Measurements from ENCODE around the gene NGLY1. TPM values are rescaled to one million over a fixed set of nuclear protein-coding genes. Genes with fewer than 3 reads are reported as not detected.

Gene NGLY1
- total RNA-seq, 1 donor from 2014 or later: 40.0 TPM

DNA sequence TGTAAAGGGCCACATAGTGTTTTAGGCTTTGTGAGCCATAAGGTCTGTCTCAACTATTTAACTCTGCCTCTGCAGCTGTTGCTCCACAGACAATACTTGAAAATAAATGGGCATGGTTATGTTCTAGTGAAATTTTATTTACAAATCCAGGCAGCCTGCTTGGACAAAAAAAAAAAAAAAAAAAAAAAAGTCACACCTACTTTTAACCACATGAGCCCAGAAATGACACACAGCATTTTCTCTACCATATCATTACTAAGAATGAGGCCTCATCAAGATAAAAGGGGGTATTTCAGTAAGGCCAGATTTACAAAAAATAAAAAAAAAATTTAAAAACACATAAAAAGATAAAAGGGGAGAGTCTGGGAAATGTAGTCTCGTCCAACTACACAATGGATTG, 1.7 kb upstream of the NGLY1 start:
- no peak for DNase-seq (ENCODE audit: low spot score)

DNA sequence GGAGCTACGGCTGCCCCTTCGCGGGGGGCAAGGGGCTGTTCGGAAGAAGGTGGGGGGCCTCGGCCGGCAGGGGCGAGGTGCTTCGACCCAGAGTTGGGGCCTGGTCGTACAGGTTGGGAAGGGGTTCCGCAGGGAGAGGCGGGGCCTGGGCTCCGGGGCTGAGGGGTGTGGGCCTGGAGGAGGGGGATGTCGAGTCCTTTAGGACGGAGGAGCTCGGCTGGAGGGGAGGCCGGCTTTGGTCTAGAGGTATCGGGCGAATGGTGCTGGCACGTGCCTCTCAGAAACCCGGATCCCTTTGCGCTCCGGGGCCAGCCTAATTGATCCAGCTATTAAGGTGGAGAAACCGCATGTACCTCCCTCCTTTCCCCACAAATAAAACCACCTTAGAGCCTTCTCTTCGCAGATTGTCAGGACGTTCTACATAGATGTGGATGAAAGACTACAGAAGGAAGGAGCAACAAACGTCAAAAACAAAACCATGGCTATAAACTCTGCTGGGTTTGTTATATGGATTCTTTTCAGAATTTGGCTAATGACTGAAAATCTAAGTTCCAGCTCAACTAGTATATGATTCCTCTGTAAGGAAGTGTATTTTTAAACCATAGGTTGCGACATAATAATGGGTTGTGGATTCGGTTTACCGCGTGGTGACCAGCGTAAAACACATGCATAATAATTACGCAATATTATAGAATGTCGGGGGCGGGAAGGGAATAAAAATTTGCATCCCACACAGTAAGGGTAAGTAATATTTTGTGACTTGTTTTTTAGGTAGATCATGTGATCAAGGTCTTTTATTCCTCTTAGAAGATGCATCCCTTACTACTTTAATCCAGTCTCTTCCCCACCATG, 644 bp upstream of the NGLY1 start:
- peak; percentile 59 for DNase-seq (ENCODE audit: low spot score)

GRCh38 chr3:25782636-25782937, 656 bp downstream of the NGLY1 start:
- DNase-seq (ENCODE audit: low spot score): no peak

GRCh38 chr3:25781758-25782594, 1.3 kb downstream of the NGLY1 start:
- no peak for DNase-seq (ENCODE audit: low spot score)

DNA sequence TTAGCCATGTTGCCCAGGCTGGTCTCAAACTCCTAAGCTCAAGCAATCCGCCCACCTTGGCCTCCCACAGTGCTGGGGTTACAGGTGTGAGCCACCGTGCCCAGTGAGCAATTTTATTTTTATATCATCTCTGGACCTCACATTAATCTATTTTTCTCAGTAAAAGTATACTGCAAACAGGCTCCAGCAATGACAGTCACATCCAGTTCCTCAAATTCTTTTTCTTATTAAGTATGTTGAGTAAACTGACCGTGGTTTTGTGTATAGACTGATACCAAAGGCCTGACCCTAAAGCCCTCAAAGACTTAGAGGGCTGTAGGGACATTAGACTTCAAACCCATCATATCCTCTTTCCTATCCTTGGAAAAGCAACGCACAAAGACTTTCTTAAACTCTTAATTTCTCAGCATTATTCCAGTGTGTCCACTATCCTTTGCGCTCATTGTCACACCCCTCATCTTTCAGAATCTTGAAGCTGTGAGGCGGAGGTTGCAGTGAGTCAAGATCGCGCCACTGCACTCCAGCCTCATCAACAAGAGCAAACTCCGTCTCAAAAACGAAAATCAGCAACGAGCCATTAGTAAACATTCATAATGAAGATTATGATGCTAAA, 2.0 kb downstream of the NGLY1 start:
- no peak for DNase-seq (ENCODE audit: low spot score)

GRCh38 chr3:25780618-25781017, 2.6 kb downstream of the NGLY1 start:
- DNase-seq (ENCODE audit: low spot score): no peak

GRCh38 chr3:25775936-25776335, 7.3 kb downstream of the NGLY1 start:
- DNase-seq (ENCODE audit: low spot score): no peak

DNA sequence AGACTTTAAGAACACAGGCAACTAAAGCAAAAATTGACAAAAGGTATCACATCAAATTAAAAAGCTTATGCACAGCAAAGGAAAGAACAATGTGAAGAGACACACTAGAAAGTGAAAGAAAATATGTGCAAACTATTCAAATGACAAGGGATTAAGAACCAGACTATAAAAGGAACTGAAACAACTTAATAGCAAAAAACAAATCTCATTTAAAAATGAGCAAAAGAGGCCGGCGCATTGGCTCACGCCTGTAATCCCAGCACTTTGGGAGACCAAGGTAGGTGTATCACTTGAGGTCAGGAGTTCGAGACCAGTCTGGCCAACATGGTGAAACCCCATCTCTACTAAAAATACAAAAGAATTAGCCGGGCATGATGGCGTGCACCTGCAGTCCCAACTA, 14.4 kb downstream of the NGLY1 start:
- no peak for DNase-seq (ENCODE audit: low spot score)

DNA sequence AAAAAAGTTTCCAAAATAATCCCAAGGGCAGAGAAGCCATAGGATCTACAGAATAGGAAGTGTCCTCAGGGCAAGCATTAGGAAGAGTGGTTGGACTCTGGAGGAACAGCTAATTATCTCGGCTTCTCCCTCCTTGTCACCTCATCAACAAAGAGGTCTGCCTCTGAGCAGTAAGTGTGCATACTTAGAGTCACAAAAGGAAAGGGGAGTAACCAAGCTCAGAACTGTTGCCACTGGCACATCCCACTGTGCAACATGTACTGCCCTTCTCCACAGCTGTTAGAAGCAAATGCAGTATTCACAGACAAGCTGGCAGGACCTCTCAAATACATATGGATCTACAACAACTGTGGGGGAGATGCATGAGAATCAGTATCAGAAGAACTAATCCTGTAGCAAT, 31.5 kb downstream of the NGLY1 start:
- no peak for DNase-seq (ENCODE audit: low spot score)

- no peak for DNase-seq (ENCODE audit: low spot score)
These were observed 32.2 kb downstream of the NGLY1 start for GRCh38 chr3:25751048-25751447.

DNA sequence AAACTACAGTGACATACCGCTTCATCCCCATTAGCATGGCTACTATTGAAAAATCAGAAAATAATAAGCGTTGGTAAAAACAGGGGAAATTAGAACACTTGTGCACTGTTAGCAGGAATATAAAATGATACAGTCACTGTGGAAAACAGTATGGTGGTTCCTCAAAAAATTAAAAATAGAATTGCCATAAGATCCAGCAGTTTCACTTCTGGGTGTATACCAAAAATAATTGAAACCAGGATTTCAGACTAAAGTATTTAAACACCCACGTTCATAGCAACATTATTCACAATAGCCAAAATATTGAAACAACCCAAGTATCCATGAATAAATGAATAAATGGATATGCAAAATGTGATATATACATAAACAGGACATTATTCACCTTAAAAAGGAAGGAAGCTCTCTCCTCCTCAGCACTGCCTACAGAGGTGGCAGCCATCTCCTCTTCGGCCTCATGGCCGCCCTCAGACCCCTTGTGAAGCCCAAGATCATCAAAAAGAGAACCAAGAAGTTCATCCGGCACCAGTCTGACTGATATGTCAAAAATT, 34.1 kb downstream of the NGLY1 start:
- no peak for DNase-seq (ENCODE audit: low spot score)

GRCh38 chr3:25748189-25748588, 35.1 kb downstream of the NGLY1 start:
- DNase-seq (ENCODE audit: low spot score): no peak

DNA sequence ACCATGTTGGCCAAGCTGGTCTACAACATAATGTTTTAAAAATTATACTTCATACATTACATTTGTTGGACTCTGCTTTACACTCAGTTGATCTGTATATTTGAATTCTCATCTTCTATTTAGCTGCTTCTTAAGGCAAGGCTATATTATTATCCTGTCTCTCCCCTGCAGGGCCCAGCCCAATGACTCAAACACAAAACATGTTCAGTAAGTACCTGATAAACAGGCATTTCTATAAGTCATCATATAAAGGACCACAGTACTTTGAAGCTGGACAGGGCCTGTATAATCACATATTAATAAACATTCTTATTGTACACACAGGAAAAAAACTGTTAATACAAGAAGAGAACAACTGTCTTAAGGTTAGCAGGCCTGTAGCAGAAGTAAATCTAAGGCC, 36.2 kb downstream of the NGLY1 start:
- DNase-seq (ENCODE audit: low spot score): no peak

GRCh38 chr3:25744470-25744869, 38.8 kb downstream of the NGLY1 start:
- DNase-seq (ENCODE audit: low spot score): no peak

GRCh38 chr3:25728101-25728500, 55.1 kb downstream of the NGLY1 start:
- no peak for DNase-seq (ENCODE audit: low spot score)

GRCh38 chr3:25727316-25727715, 55.9 kb downstream of the NGLY1 start:
- no peak for DNase-seq (ENCODE audit: low spot score)

DNA sequence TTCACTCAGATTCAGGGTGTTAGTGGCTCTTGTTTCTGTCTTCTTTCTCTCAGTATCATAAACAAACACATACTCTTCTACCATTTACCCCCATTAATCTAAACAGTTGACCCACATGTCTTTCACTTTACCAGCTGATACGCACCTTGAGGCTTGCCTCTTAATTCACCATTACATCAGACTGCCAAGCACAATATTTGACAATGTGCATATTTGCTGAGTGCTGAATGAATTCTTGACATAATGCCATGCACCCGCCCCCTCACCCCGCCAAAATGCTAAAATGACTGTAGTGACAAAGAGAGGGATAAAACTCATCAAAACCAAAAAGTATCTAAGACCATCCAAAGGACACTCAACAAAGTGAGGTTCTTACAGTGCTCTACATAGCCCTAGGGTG, 57.4 kb downstream of the NGLY1 start:
- DNase-seq (ENCODE audit: low spot score): no peak

DNA sequence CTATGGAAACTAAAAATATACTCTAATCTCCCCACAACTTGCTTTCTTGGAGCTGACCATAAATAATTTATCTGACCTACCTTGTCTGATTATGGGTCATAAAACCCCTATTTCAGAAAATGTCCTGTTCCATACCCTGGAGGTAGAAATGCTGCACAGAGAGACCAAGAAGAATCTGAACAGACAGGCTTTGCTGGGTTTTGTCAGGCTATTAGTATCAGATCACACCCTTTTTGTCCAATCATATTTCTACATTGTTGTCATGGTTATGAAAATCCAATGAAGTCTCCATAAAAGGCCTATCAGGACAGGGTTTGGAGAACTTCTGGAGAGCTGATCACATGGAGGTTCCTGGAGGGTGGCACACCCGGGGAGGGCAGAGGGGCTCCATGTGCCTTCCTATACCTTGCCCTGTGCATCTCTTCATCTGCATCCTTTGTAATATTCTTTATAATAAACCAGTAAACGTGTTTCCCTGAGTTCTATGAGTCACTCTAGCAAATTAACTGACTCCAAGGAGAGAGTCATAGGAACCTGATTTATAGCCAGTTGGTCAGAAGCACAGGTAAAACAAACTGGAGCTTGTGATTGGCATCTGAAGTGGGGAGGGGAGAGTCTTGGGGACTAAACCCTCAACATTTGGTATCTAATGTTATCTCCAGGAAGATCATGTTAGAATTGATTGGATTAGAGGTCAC, 58.1 kb downstream of the NGLY1 start:
- peak; percentile 37 for DNase-seq (ENCODE audit: low spot score)

GRCh38 chr3:25723802-25724201, 59.4 kb downstream of the NGLY1 start:
- no peak for DNase-seq (ENCODE audit: low spot score)

DNA sequence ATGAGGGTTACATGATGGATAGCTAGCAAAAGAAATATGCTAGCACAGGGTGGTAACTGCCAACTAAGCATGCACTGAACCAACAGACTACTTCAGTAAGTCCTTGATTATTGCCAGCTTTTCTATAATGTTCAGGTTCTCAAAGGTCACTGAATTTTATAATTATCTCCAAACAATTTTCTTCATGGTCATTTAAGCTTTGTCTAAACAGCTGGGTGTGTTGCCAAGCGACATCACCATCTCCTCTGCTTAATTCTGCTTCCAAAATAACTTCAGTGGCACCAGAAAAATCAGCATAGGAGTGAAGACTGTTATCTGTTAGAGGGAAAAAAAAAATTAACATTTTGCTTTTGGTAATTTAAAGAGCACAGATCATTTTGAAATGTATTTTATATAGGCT, 63.9 kb downstream of the NGLY1 start:
- DNase-seq (ENCODE audit: low spot score): no peak

DNA sequence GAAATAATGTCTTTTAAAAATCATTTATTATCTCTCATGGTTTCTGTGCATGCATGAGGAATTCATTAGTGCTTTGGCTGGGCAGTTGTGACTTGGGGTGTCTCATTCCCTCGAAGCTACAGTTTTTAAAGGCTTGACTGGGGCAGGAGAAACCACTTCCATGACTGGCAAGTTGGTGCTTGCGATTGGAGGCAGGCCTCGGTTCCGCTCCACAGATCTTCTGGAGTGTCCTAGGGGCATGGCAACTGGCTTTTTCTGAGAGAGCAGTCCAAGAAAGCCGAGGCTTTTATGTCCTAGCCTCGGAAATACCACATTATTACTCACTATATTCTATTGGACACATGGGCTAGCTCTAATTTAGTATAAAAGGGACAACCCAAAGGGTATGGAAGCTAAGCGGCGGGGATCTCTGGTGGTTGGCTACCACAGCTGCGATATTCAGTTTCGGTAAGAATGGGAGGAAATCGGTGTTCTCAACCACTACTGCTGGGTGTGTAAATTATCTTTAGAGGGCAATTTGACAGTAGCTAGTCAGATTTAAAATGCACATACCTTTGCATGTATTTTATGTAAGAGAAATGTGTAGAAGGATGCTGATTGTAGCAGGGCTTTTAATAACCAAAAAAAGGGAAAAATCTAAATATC, 69.8 kb downstream of the NGLY1 start:
- DNase-seq (ENCODE audit: low spot score): no peak
